Measurements from ENCODE around the gene PRR9. TPM values are rescaled to one million over a fixed set of nuclear protein-coding genes. Genes with fewer than 3 reads are reported as not detected.

PRR9 gene
- total and polyA plus RNA-seq, 10 donors = not detected

GRCh38 chr1:153195216-153195615 lies 22.2 kb upstream of the PRR9 start:
- no peak overlapping the region for H3K4me3 ChIP-seq
- TF ChIP-seq POLR2AphosphoS5 (IDR thresholded peaks at IDR 0.05) = no peak
- TF ChIP-seq, protein P1, sequence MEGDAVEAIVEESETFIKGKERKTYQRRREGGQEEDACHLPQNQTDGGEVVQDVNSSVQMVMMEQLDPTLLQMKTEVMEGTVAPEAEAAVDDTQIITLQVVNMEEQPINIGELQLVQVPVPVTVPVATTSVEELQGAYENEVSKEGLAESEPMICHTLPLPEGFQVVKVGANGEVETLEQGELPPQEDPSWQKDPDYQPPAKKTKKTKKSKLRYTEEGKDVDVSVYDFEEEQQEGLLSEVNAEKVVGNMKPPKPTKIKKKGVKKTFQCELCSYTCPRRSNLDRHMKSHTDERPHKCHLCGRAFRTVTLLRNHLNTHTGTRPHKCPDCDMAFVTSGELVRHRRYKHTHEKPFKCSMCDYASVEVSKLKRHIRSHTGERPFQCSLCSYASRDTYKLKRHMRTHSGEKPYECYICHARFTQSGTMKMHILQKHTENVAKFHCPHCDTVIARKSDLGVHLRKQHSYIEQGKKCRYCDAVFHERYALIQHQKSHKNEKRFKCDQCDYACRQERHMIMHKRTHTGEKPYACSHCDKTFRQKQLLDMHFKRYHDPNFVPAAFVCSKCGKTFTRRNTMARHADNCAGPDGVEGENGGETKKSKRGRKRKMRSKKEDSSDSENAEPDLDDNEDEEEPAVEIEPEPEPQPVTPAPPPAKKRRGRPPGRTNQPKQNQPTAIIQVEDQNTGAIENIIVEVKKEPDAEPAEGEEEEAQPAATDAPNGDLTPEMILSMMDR (IDR thresholded peaks at IDR 0.05 in 8 of 11, conservative IDR thresholded peaks at IDR 0.05 in 3 of 11) = no peak
- no peak for TF ChIP-seq POLR2A (IDR thresholded peaks at IDR 0.05)

DNA sequence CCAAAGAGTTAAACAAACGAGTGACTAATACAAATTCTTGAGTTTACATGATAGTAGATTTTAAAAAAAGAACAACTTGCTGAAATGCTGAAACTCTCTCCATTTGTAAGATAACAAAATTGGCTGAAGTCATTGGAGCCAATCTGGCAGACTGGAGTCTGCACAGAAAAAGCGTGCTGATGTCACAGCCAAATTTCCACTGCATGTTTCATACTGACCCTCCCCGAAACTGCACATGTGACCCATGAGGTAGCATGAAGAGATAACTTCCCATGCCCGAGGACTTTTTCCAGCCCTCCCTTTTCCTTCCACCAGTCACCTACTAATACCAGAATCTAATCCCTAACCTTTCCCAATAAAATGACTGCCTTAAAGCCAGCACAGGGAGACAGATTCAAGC lies 15.4 kb upstream of the PRR9 start:
- H3K9me3 ChIP-seq = no peaks in the 10 kb centered on the region
- peaks cover 0 to 42% (median 0%) of the 10 kb centered on the region in 7 donors for H3K27me3 ChIP-seq (replicated peaks in 1 of 7)
- H3K27ac ChIP-seq = no peak overlapping the region
- TF ChIP-seq POLR2A (IDR thresholded peaks at IDR 0.05) = no peak
- TF ChIP-seq, protein P1 (IDR thresholded peaks at IDR 0.05 in 8 of 11, conservative IDR thresholded peaks at IDR 0.05 in 3 of 11) = no peak
- TF ChIP-seq POLR2AphosphoS5 (IDR thresholded peaks at IDR 0.05) = no peak
- DNase-seq = no peak
- no peaks in the 10 kb centered on the region for H3K36me3 ChIP-seq
- intact Hi-C loops (cut with DNase I; ENCODE audit: low total_unique reads) = no loop called here
- no peak overlapping the region for H3K4me3 ChIP-seq
- WGBS, 5 donors = 66 to 80% (median 77%) methylated on average over 4 of the region's 4 CpGs
- H3K4me1 ChIP-seq = no peaks in the 10 kb centered on the region

More at GRCh38 chr1:153195216-153195615, 22.2 kb upstream of the PRR9 start:
- 70 to 81% (median 78%) methylated on average over 4 of the region's 4 CpGs for whole genome bisulfite sequencing, 5 donors
- no peaks in the 10 kb centered on the region for H3K9me3 ChIP-seq
- no peaks in the 10 kb centered on the region for H3K36me3 ChIP-seq
- no peaks in the 10 kb centered on the region for H3K4me1 ChIP-seq
- peaks cover 0 to 66% (median 0%) of the 10 kb centered on the region in 7 donors for H3K27me3 ChIP-seq (replicated peaks in 1 of 7)
- intact Hi-C loops (cut with DNase I; ENCODE audit: low total_unique reads) = no loop called here
- H3K27ac ChIP-seq = no peak overlapping the region
- no peak for DNase-seq

GRCh38 chr1:153203130-153203529 lies 14.3 kb upstream of the PRR9 start, which contains the start of gene LELP1:
Gene LELP1 (plus strand): TSS chr1:153203430. CDS start chr1:153204708, 1,278 bp downstream.
- Histone ChIP-seq H3K27ac (no peak within 1 kb of the TSS), H3K36me3 (no peaks in the 10 kb centered on the region), H3K9me3 (no peaks in the 10 kb centered on the region), H3K27me3 (replicated peaks in 1 of 7) (peaks cover 0 to 39% (median 0%) of the 10 kb centered on the region in 7 donors), H3K4me3 (no peak within 1 kb of the TSS), H3K4me1 (no peaks in the 10 kb centered on the region)
- 20 to 57% (median 47%) methylated on average over 1 of the region's 1 CpG for WGBS, 5 donors
- TF ChIP-seq POLR2A (IDR thresholded peaks at IDR 0.05) = no peak
- TF ChIP-seq POLR2AphosphoS5 (IDR thresholded peaks at IDR 0.05) = no peak
- TF ChIP-seq, protein P1 (IDR thresholded peaks at IDR 0.05 in 8 of 11, conservative IDR thresholded peaks at IDR 0.05 in 3 of 11) = no peak
- intact Hi-C loops (cut with DNase I; ENCODE audit: low total_unique reads) = no loop called here
- DNase-seq = no peak

DNA sequence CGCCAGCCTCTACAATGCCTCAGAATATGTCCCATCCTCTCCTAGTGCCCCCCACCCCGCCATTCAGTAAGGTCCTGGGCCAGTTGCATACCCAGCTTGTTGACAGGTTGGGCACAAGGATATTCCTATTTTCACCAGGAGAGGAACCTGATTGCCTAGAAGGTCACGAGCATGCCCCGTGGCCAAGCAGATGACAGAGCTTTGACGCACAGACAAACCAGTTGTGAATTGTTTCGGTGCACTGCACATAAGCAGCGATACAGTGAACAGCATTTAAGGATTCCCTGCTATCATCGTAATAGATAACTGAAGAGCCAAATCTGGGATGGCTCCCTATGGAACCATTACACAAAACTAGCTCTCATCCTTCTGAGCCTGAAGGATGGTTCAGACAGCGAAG lies 10.8 kb upstream of the PRR9 start:
- 85 to 93% (median 88%) methylated on average over 9 of the region's 9 CpGs for WGBS, 5 donors
- H3K27ac ChIP-seq = no peak overlapping the region
- H3K27me3 ChIP-seq (replicated peaks in 1 of 7) = peaks cover 0 to 59% (median 0%) of the 10 kb centered on the region in 7 donors
- no peaks in the 10 kb centered on the region for H3K4me1 ChIP-seq
- no peak overlapping the region for H3K4me3 ChIP-seq
- H3K9me3 ChIP-seq = no peaks in the 10 kb centered on the region
- H3K36me3 ChIP-seq = no peaks in the 10 kb centered on the region
- no peak for TF ChIP-seq POLR2AphosphoS5 (IDR thresholded peaks at IDR 0.05)
- no peak for TF ChIP-seq POLR2A (IDR thresholded peaks at IDR 0.05)
- TF ChIP-seq, protein P1 (IDR thresholded peaks at IDR 0.05 in 8 of 11, conservative IDR thresholded peaks at IDR 0.05 in 3 of 11) = no peak
- no peak for DNase-seq
- intact Hi-C loops (cut with DNase I; ENCODE audit: low total_unique reads) = no loop called here
